HEK293T (cell line): ENCODE measurements around the gene ST6GAL1.
"Not testable (repeated sequence)": the region's sequence is repeated elsewhere in the genome, so short reads cannot be mapped to it uniquely, and the experiment has no call there.

Source experiments
- CTCF ChIA-PET: fragments of 350-600 bp; formaldehyde crosslinking; extraction: SDS; loops from one replicate; lab custom pipeline; 2021; ENCODE audit warnings: antibody characterized with exemption, inconsistent platforms; lab: Yijun Ruan, JAX
- POLR2A ChIA-PET: fragments of 350-600 bp; formaldehyde crosslinking; extraction: SDS; loops from one replicate; lab custom pipeline; 2020; ENCODE audit warnings: antibody characterized with exemption, inconsistent platforms; lab: Yijun Ruan, JAX
- DNase-seq: peaks from one replicate; pipeline ENCODE4 v3.0.0; 2012; ENCODE audit warnings: mixed read lengths; ENCODE audit errors: extremely low spot score
- ARNT ChIP-seq: fragments of 450-650 bp; IDR thresholded peaks from 2 replicates; pipeline ENCODE4 v1.6.1; 2017; ENCODE audit warnings: mild to moderate bottlenecking
- BHLHE40 ChIP-seq: fragments of 450-650 bp; IDR thresholded peaks from 2 replicates; pipeline ENCODE4 v1.6.1; 2016; ENCODE audit warnings: mild to moderate bottlenecking, moderate library complexity, borderline replicate concordance
- CTBP1 ChIP-seq: fragments of 450-650 bp; IDR thresholded peaks from 2 replicates; pipeline ENCODE4 v1.6.1; 2016; ENCODE audit warnings: borderline replicate concordance
- ELF4 ChIP-seq: fragments of 450-650 bp; IDR thresholded peaks from 2 replicates; pipeline ENCODE4 v1.6.1; 2017; ENCODE audit warnings: antibody characterized with exemption
- FOXA1 ChIP-seq: fragments of 450-650 bp; IDR thresholded peaks from 2 replicates; pipeline ENCODE4 v1.6.1; 2016; ENCODE audit warnings: mild to moderate bottlenecking
- FOXK2 ChIP-seq: fragments of 450-650 bp; IDR thresholded peaks from 2 replicates; pipeline ENCODE4 v1.6.1; 2016; ENCODE audit warnings: mild to moderate bottlenecking
- FOXM1 ChIP-seq: fragments of 450-650 bp; IDR thresholded peaks from 2 replicates; pipeline ENCODE4 v1.6.1; 2017; ENCODE audit warnings: mild to moderate bottlenecking, borderline replicate concordance
- HDGF ChIP-seq: fragments of 450-650 bp; IDR thresholded peaks from 2 replicates; pipeline ENCODE4 v1.6.1; 2017; ENCODE audit warnings: antibody characterized with exemption, borderline replicate concordance
- L3MBTL2 ChIP-seq: fragments of 450-650 bp; conservative IDR thresholded peaks from 2 replicates; pipeline ENCODE4 v1.6.1; 2016; ENCODE audit warnings: mild to moderate bottlenecking
- LEF1 ChIP-seq: fragments of 450-650 bp; IDR thresholded peaks from 2 replicates; pipeline ENCODE4 v1.6.1; 2017; ENCODE audit warnings: mild to moderate bottlenecking, borderline replicate concordance
- NFRKB ChIP-seq: fragments of 450-650 bp; IDR thresholded peaks from 2 replicates; pipeline ENCODE4 v1.6.1; 2016; ENCODE audit warnings: mild to moderate bottlenecking, moderate library complexity
- PKNOX1 ChIP-seq: fragments of 450-650 bp; IDR thresholded peaks from 2 replicates; pipeline ENCODE4 v1.6.1; 2016
- SP1 ChIP-seq: fragments of 450-650 bp; IDR thresholded peaks from 2 replicates; pipeline ENCODE4 v1.6.1; 2017
- SUZ12 ChIP-seq: fragments of 450-650 bp; IDR thresholded peaks from 2 replicates; pipeline ENCODE4 v1.6.1; 2016; ENCODE audit warnings: mild to moderate bottlenecking
- TARDBP ChIP-seq: fragments of 450-650 bp; IDR thresholded peaks from 2 replicates; pipeline ENCODE4 v1.6.1; 2016
- ZNF384 ChIP-seq: fragments of 450-650 bp; IDR thresholded peaks from 2 replicates; pipeline ENCODE4 v1.6.1; 2016

The ST6GAL1 gene

GRCh38 chr3:186967686-186968085, 37.4 kb downstream of the ST6GAL1 start:
- ChIA-PET POLR2A (no interaction called here), CTCF (no interaction called here)
- DNase-seq: no peak
- TF ChIP-seq TARDBP (no peak), L3MBTL2 (no peak), CTBP1 (no peak), SUZ12 (no peak), ZNF384 (no peak), LEF1 (no peak), NFRKB (no peak), FOXA1 (no peak)

GRCh38 chr3:186969607-186970006, 39.3 kb downstream of the ST6GAL1 start:
- ChIA-PET POLR2A (no interaction called here), CTCF (interaction anchor here (0.5 kb wide), 1 partner anchor 1678 kb away, joined by 4 read pairs; no protein-coding TSS in a partner anchor)
- TF ChIP-seq ELF4 (no peak), BHLHE40 (no peak), L3MBTL2 (no peak)
- no peak for DNase-seq

DNA sequence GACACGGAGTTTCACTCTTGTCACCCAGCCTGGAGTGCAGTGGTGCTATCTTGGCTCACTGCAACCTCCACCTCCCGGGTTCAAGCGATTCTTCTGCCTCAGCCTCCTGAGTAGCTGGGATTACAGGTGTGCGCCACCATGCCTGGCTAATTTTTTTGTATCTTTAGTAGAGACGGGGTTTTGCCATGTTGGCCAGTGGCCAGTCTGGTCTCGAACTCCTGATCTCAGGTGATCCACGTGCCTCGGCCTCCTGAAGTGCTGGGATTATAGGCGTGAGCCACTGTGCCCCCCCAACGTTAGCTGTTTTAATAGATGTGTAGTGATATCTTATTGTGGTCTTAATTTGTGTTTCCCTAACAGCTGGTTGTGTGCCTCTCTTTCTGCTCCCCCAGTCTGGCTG, 40.8 kb downstream of the ST6GAL1 start:
- POLR2A ChIA-PET, CTCF ChIA-PET, DNase-seq: not testable (repeated sequence)

DNA sequence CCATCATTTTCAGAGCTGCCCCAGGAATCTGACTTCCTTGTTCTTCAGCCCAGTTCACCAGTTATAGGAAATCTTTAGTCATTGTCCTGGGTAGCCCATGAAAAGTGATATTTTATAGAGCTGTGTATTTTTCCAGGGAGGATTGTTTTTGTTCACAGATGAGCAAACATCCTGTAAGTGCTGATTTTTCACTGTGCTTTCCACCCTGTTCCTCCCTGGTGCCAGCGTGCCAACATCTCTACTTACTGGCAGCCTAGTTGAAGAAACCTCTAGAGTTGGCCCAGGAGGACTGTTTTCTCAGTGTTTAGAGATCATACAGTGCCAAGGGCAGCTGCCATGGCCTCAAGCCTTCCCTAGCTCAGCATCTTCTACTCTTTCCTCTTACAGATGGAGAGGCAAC, 41.3 kb downstream of the ST6GAL1 start:
- ChIA-PET CTCF (interaction anchor here (1.0 kb wide), 1 partner anchor 194 kb away, joined by 4 read pairs; no protein-coding TSS in a partner anchor), POLR2A (no interaction called here)
- TF ChIP-seq SP1 (no peak), PKNOX1 (no peak), CTBP1 (no peak), ARNT (no peak), FOXK2 (no peak), NFRKB (no peak), LEF1 (no peak), ELF4 (no peak), ZNF384 (no peak), TARDBP (no peak), BHLHE40 (no peak), HDGF (no peak), FOXM1 (no peak), L3MBTL2 (no peak), SUZ12 (no peak), FOXA1 (no peak)
- DNase-seq: no peak

- TF ChIP-seq CTBP1 (no peak), SP1 (no peak), ZNF384 (no peak)
- ChIA-PET CTCF (interaction anchor here (0.9 kb wide), 1 partner anchor 166 kb away, joined by 4 read pairs; the partner anchor contains the start of gene RPL39L), POLR2A (no interaction called here)
- DNase-seq: no peak
These were observed 43.4 kb downstream of the ST6GAL1 start for GRCh38 chr3:186973702-186974101.

- DNase-seq: no peak
- CTCF ChIA-PET: no interaction called here
- TF ChIP-seq FOXK2 (no peak), HDGF (no peak), PKNOX1 (no peak), FOXA1 (no peak), SUZ12 (no peak), ZNF384 (no peak), NFRKB (no peak), ELF4 (no peak), SP1 (no peak), BHLHE40 (no peak), CTBP1 (no peak), LEF1 (no peak), ARNT (no peak), TARDBP (no peak), L3MBTL2 (no peak), FOXM1 (no peak)
- POLR2A ChIA-PET: no interaction called here
These were observed 44.5 kb downstream of the ST6GAL1 start for GRCh38 chr3:186974824-186975313.

DNA sequence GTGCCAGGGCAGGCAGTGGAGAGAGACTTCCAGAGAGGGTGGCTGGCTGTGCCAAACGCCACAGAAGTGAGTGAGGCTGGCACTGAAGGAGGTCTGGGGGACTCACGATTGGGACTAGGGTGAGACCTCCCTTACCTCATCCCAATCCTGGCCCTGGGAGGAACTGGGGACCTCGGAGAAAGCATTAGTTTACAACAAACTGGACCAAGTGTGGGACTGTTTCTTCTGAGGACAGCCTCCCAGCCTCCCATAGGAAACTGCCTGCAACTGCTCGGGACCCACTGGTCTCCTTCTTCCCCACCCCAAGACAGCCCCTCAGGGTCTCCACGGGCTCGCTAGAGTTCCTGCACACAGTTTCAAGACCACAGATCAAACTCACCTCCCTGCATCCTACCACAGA, 45.4 kb downstream of the ST6GAL1 start:
- ChIA-PET POLR2A (no interaction called here), CTCF (no interaction called here)
- TF ChIP-seq FOXK2 (no peak), TARDBP (no peak), PKNOX1 (no peak), SP1 (no peak)
- DNase-seq: no peak
